CD8-positive, alpha-beta memory T cell (primary cell): ENCODE data around the gene TECPR1. TPM values are rescaled to one million over a fixed set of nuclear protein-coding genes. Genes with fewer than 3 reads are reported as not detected.

Experiments used
- CTCF ChIA-PET: fragments of 350-600 bp; sonication (Branson Sonifier 250); formaldehyde crosslinking; loops from one replicate; lab custom pipeline; 2021; ENCODE audit warnings: antibody characterized with exemption; lab: Charles Lee
- POLR2A ChIA-PET: fragments of 350-600 bp; sonication (Branson Sonifier 250); formaldehyde crosslinking; loops from one replicate; lab custom pipeline; 2021; ENCODE audit warnings: antibody characterized with exemption; lab: Charles Lee
- DNase-seq, 5 donors: peaks; one replicate each; pipeline versions ENCODE4 v3.0.0 to v3.0.0-alpha.2; 2020 to 2022; ENCODE audit warnings: mixed read lengths in 1 of 5
- H3K27ac ChIP-seq: one replicate; pipeline ENCODE4 v1.7.0; 2013; ENCODE audit warnings: low read depth, mild to moderate bottlenecking, low read length, moderate library complexity
- H3K27me3 ChIP-seq: 2 replicates; pipeline ENCODE4 v1.7.0; 2013; ENCODE audit warnings: low read length, mild to moderate bottlenecking; ENCODE audit not compliant: insufficient read depth, poor library complexity, severe bottlenecking
- H3K36me3 ChIP-seq: 2 replicates; pipeline ENCODE4 v1.7.0; 2013; ENCODE audit warnings: mild to moderate bottlenecking, low read length, moderate library complexity; ENCODE audit not compliant: insufficient read depth
- H3K4me1 ChIP-seq: 2 replicates; pipeline ENCODE4 v1.7.0; 2013; ENCODE audit warnings: mild to moderate bottlenecking, low read length, moderate library complexity; ENCODE audit not compliant: insufficient read depth
- H3K4me3 ChIP-seq: 2 replicates; pipeline ENCODE4 v1.7.0; 2013; ENCODE audit warnings: mild to moderate bottlenecking, low read length
- H3K9me3 ChIP-seq: 2 replicates; pipeline ENCODE4 v1.7.0; 2013; ENCODE audit warnings: mild to moderate bottlenecking, low read length
- H3K27ac Mint-ChIP-seq, 8 donors: one replicate each; pipeline ENCODE4 v1.8.0; 2020 to 2021; ENCODE audit warnings: mixed read lengths in 8 of 8, mild to moderate bottlenecking in 6 of 8, inconsistent platforms in 3 of 8, moderate library complexity in 3 of 8
- H3K27me3 Mint-ChIP-seq, 2 donors: one replicate each; pipeline ENCODE4 v1.8.0; 2020 to 2021; ENCODE audit warnings: mixed read lengths in 2 of 2, mild to moderate bottlenecking in 1 of 2, moderate library complexity in 1 of 2
- H3K36me3 Mint-ChIP-seq, 3 donors: one replicate each; pipeline ENCODE4 v1.8.0; 2020 to 2021; ENCODE audit warnings: mixed read lengths in 3 of 3, inconsistent platforms in 1 of 3, mild to moderate bottlenecking in 1 of 3
- H3K4me1 Mint-ChIP-seq, 3 donors: one replicate each; pipeline ENCODE4 v1.8.0; 2020 to 2021; ENCODE audit warnings: mixed read lengths in 3 of 3, inconsistent platforms in 1 of 3, mild to moderate bottlenecking in 1 of 3
- H3K4me3 Mint-ChIP-seq, 7 donors: one replicate each; pipeline ENCODE4 v1.8.0; 2020 to 2021; ENCODE audit warnings: mixed read lengths in 7 of 7, mild to moderate bottlenecking in 6 of 7, moderate library complexity in 4 of 7, inconsistent platforms in 2 of 7
- H3K9me3 Mint-ChIP-seq, 5 donors: one replicate each; pipeline ENCODE4 v1.8.0; 2020 to 2022; ENCODE audit warnings: mixed read lengths in 5 of 5, mild to moderate bottlenecking in 3 of 5, moderate library complexity in 2 of 5, inconsistent platforms in 1 of 5
- polyA plus RNA-seq: library from polyadenylated mRNA; unstranded; fragments of 300-500 nt; fragmentation: Illumina TruSeq; gene quantifications from one replicate; pipeline ENCODE4 v1.2.3, GENCODE V29; 2021
- total RNA-seq, 2 experiments: library from RNA; stranded (reverse); gene quantifications; one replicate each; pipeline ENCODE4 v1.2.3, GENCODE V29; 2021

Gene TECPR1
- total and polyA plus RNA-seq, 3 experiments from 2014 or later, result 22.7 to 34.2 (median 33.7) TPM

GRCh38 chr7:98232799-98233198, 19.2 kb downstream of the TECPR1 start:
- no peak overlapping the region for H3K4me3 ChIP-seq
- H3K9me3 ChIP-seq, result no peaks in the 10 kb centered on the region
- H3K27me3 ChIP-seq, result no peaks in the 10 kb centered on the region
- DNase-seq, result no peak
- Mint-ChIP-seq H3K36me3 (peaks cover 0 to 64% (median 3%) of the 10 kb centered on the region in 3 donors), H3K9me3 (no peaks in the 10 kb centered on the region), H3K27ac (no peak overlapping the region), H3K4me1 (no peaks in the 10 kb centered on the region), H3K27me3 (no peaks in the 10 kb centered on the region), H3K4me3 (no peak overlapping the region)
- H3K4me1 ChIP-seq, result no peaks in the 10 kb centered on the region
- peaks cover 10% of the 10 kb centered on the region for H3K36me3 ChIP-seq
- ChIA-PET CTCF (no interaction called here), POLR2A (interaction anchor here (0.6 kb wide), 1 partner anchor 18 kb away, joined by 3 read pairs; no protein-coding TSS in a partner anchor)
- no peak overlapping the region for H3K27ac ChIP-seq

- no peak overlapping the region for H3K27ac Mint-ChIP-seq
- no peaks in the 10 kb centered on the region for H3K4me1 ChIP-seq
- POLR2A ChIA-PET, result interaction anchor here (0.6 kb wide), 1 partner anchor 18 kb away, joined by 3 read pairs; no protein-coding TSS in a partner anchor
- H3K36me3 ChIP-seq, result peaks cover 10% of the 10 kb centered on the region
- no peaks in the 10 kb centered on the region for H3K27me3 Mint-ChIP-seq
- CTCF ChIA-PET, result no interaction called here
- peaks cover 0 to 62% (median 5%) of the 10 kb centered on the region in 3 donors for H3K36me3 Mint-ChIP-seq
- H3K4me3 Mint-ChIP-seq, result no peak overlapping the region
- no peaks in the 10 kb centered on the region for H3K27me3 ChIP-seq
- H3K4me3 ChIP-seq, result no peak overlapping the region
- H3K27ac ChIP-seq, result no peak overlapping the region
- H3K4me1 Mint-ChIP-seq, result no peaks in the 10 kb centered on the region
- no peak for DNase-seq
- H3K9me3 Mint-ChIP-seq, result no peaks in the 10 kb centered on the region
- H3K9me3 ChIP-seq, result no peaks in the 10 kb centered on the region
These were observed 19.8 kb downstream of the TECPR1 start for GRCh38 chr7:98232263-98232585.

- Mint-ChIP-seq H3K27ac (peak overlapping the region in 1 of 8 donors; percentile 68), H3K9me3 (no peaks in the 10 kb centered on the region), H3K4me1 (no peaks in the 10 kb centered on the region), H3K27me3 (no peaks in the 10 kb centered on the region), H3K36me3 (peaks cover 0 to 62% (median 5%) of the 10 kb centered on the region in 3 donors), H3K4me3 (no peak overlapping the region)
- H3K27ac ChIP-seq, result no peak overlapping the region
- no peaks in the 10 kb centered on the region for H3K27me3 ChIP-seq
- CTCF ChIA-PET, result no interaction called here
- no peak for DNase-seq
- H3K4me1 ChIP-seq, result no peaks in the 10 kb centered on the region
- POLR2A ChIA-PET, result no interaction called here
- no peaks in the 10 kb centered on the region for H3K9me3 ChIP-seq
- H3K36me3 ChIP-seq, result peaks cover 10% of the 10 kb centered on the region
- no peak overlapping the region for H3K4me3 ChIP-seq
These were observed 20.4 kb downstream of the TECPR1 start for GRCh38 chr7:98231493-98232262.

GRCh38 chr7:98230746-98231471, 21.1 kb downstream of the TECPR1 start:
- Mint-ChIP-seq H3K9me3 (no peaks in the 10 kb centered on the region), H3K36me3 (peaks cover 5 to 63% (median 9%) of the 10 kb centered on the region in 3 donors), H3K27me3 (no peaks in the 10 kb centered on the region), H3K4me3 (no peak overlapping the region), H3K27ac (no peak overlapping the region), H3K4me1 (no peaks in the 10 kb centered on the region)
- Histone ChIP-seq H3K4me3 (no peak overlapping the region), H3K4me1 (no peaks in the 10 kb centered on the region), H3K27ac (no peak overlapping the region), H3K9me3 (no peaks in the 10 kb centered on the region), H3K36me3 (peaks cover 10% of the 10 kb centered on the region), H3K27me3 (no peaks in the 10 kb centered on the region)
- CTCF ChIA-PET, result no interaction called here
- DNase-seq, result no peak
- POLR2A ChIA-PET, result no interaction called here

GRCh38 chr7:98229991-98230745, 21.9 kb downstream of the TECPR1 start:
- no peaks in the 10 kb centered on the region for H3K27me3 ChIP-seq
- peaks cover 5 to 67% (median 9%) of the 10 kb centered on the region in 3 donors for H3K36me3 Mint-ChIP-seq
- no peaks in the 10 kb centered on the region for H3K9me3 Mint-ChIP-seq
- H3K4me3 Mint-ChIP-seq, result no peak overlapping the region
- H3K9me3 ChIP-seq, result no peaks in the 10 kb centered on the region
- H3K27ac ChIP-seq, result no peak overlapping the region
- peak overlapping the region in 1 of 8 donors; percentile 38 for H3K27ac Mint-ChIP-seq
- DNase-seq, result no peak
- no peaks in the 10 kb centered on the region for H3K4me1 ChIP-seq
- ChIA-PET CTCF (no interaction called here), POLR2A (interaction anchor here (0.7 kb wide), 1 partner anchor 30 kb away, joined by 3 read pairs; no protein-coding TSS in a partner anchor)
- no peak overlapping the region for H3K4me3 ChIP-seq
- H3K27me3 Mint-ChIP-seq, result no peaks in the 10 kb centered on the region
- H3K4me1 Mint-ChIP-seq, result no peaks in the 10 kb centered on the region
- H3K36me3 ChIP-seq, result peaks cover 10% of the 10 kb centered on the region

GRCh38 chr7:98229441-98229840, 22.6 kb downstream of the TECPR1 start:
- DNase-seq, result peak in 1 of 5 donors; percentile 41
- Mint-ChIP-seq H3K4me3 (no peak overlapping the region), H3K36me3 (peaks cover 5 to 63% (median 8%) of the 10 kb centered on the region in 3 donors), H3K27me3 (no peaks in the 10 kb centered on the region), H3K9me3 (no peaks in the 10 kb centered on the region), H3K27ac (no peak overlapping the region), H3K4me1 (no peaks in the 10 kb centered on the region)
- H3K9me3 ChIP-seq, result no peaks in the 10 kb centered on the region
- no peaks in the 10 kb centered on the region for H3K4me1 ChIP-seq
- H3K4me3 ChIP-seq, result no peak overlapping the region
- no peaks in the 10 kb centered on the region for H3K27me3 ChIP-seq
- CTCF ChIA-PET, result no interaction called here
- POLR2A ChIA-PET, result no interaction called here
- H3K27ac ChIP-seq, result no peak overlapping the region
- peaks cover 10% of the 10 kb centered on the region for H3K36me3 ChIP-seq

- Mint-ChIP-seq H3K4me1 (no peaks in the 10 kb centered on the region), H3K9me3 (no peaks in the 10 kb centered on the region), H3K27me3 (no peaks in the 10 kb centered on the region), H3K27ac (peak overlapping the region in 1 of 8 donors; percentile 88), H3K4me3 (no peak overlapping the region), H3K36me3 (peaks cover 5 to 61% (median 6%) of the 10 kb centered on the region in 3 donors)
- no peaks in the 10 kb centered on the region for H3K4me1 ChIP-seq
- ChIA-PET CTCF (no interaction called here), POLR2A (no interaction called here)
- no peak overlapping the region for H3K4me3 ChIP-seq
- no peak overlapping the region for H3K27ac ChIP-seq
- DNase-seq, result no peak
- H3K9me3 ChIP-seq, result no peaks in the 10 kb centered on the region
- H3K36me3 ChIP-seq, result peaks cover 7% of the 10 kb centered on the region
- no peaks in the 10 kb centered on the region for H3K27me3 ChIP-seq
These were observed 23.2 kb downstream of the TECPR1 start for GRCh38 chr7:98228801-98229200.
